ENCODE measurements around the gene ZNF641.
A peak's percentile ranks its signal among the peaks of the same experiment; 100 is the strongest.

The ZNF641 gene

DNA sequence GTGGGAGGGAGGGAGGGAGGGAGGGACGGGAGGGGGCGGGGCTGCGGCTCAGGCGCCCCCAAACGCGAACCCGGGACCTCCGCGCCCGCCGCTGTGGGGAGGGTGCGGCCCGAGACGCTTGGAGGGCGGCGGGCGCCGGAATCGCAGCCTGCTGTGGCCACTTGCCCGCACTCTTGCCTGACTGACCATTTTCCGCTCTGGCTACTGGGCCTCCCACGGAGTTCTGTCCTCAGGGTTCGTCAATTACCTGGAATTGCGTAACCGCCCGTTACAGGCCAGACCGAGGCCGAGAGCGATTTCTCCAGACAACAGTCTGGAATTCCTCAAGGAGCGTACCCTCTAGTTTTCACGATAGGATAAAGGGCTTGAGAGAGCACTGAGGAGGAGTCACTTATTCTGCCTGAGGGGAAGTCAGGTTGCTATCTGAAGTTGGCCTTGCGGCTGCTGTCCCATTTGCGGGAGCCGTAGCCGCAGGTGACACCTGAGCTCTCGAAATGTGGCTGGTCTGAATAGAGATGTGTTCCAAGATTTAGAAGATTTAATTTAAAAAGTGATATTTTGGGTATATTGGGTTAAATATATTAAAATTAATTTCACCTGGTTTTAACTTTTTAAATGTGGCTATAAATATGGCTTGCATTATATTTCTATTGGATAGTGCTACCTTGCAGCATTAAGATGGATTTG lies 446 bp upstream of the ZNF641 start:
- peak overlapping the region; percentile 91 for H3K27ac ChIP-seq
- TF ChIP-seq, protein P1, sequence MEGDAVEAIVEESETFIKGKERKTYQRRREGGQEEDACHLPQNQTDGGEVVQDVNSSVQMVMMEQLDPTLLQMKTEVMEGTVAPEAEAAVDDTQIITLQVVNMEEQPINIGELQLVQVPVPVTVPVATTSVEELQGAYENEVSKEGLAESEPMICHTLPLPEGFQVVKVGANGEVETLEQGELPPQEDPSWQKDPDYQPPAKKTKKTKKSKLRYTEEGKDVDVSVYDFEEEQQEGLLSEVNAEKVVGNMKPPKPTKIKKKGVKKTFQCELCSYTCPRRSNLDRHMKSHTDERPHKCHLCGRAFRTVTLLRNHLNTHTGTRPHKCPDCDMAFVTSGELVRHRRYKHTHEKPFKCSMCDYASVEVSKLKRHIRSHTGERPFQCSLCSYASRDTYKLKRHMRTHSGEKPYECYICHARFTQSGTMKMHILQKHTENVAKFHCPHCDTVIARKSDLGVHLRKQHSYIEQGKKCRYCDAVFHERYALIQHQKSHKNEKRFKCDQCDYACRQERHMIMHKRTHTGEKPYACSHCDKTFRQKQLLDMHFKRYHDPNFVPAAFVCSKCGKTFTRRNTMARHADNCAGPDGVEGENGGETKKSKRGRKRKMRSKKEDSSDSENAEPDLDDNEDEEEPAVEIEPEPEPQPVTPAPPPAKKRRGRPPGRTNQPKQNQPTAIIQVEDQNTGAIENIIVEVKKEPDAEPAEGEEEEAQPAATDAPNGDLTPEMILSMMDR (conservative IDR thresholded peaks at IDR 0.05) = no peak

- TF ChIP-seq, protein P1 (conservative IDR thresholded peaks at IDR 0.05) = no peak
- peak overlapping the region; percentile 91 for H3K27ac ChIP-seq
These were observed 1.2 kb downstream of the ZNF641 start for GRCh38 chr12:48349471-48349870.

- TF ChIP-seq, protein P1 (conservative IDR thresholded peaks at IDR 0.05) = no peak
- no peak overlapping the region for H3K27ac ChIP-seq
These were observed 7.7 kb downstream of the ZNF641 start for GRCh38 chr12:48342980-48343379.

DNA sequence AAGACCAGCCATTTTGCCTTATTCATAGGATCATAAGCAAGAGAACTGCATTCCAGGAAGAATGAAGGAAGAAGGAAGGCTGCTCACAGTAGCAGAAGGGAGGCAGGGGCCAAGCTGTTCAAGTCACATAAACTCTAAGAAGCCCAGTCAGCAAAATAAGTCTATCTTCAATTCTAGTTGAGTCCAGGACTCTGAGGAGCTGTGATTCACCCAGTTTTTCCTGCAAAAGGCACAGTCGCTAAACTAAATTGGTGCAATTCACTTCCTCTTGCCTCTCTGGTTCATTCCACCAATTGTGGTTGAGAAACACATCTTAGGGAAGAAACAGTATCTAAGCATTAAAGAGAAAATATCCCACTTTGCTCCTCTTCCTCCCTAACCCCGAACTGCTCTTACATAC lies 9.8 kb downstream of the ZNF641 start:
- TF ChIP-seq, protein P1 (conservative IDR thresholded peaks at IDR 0.05) = no peak

GRCh38 chr12:48339442-48340117 lies 11.1 kb downstream of the ZNF641 start:
- TF ChIP-seq, protein P1 (conservative IDR thresholded peaks at IDR 0.05) = no peak

More for the DNA sequence above, 9.8 kb downstream of the ZNF641 start:
- no peak overlapping the region for H3K27ac ChIP-seq

GRCh38 chr12:48336564-48336963 lies 14.2 kb downstream of the ZNF641 start:
- no peak overlapping the region for H3K27ac ChIP-seq
- TF ChIP-seq, protein P1 (conservative IDR thresholded peaks at IDR 0.05) = no peak

More at GRCh38 chr12:48339442-48340117, 11.1 kb downstream of the ZNF641 start:
- H3K27ac ChIP-seq = no peak overlapping the region

DNA sequence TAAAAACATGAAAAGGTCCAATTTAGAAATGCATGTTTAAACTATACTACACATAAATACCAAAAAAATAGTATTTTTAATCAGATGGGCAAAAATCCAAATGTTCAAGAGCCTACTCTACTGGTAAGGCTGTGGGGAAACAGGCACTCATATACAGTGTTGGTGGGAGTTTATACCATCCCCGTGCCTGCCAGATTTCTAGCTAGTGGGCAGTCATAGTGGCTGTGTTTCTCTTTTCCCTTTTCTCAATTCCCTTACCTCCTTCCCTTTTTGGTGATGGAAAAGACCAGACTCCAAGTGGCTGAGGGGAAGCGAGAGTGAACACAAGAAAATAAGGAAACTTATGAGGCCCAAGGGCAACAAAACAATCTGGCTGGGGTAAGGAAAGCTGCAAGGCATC lies 14.7 kb downstream of the ZNF641 start:
- no peak overlapping the region for H3K27ac ChIP-seq
- TF ChIP-seq, protein P1 (conservative IDR thresholded peaks at IDR 0.05) = no peak
